SU-DHL-6 (cell line): Measurements from ENCODE around the gene ECD.
A peak's percentile ranks its signal among the peaks of the same experiment; 100 is the strongest.

Experiments
- H2AFZ ChIP-seq: fragments of 200-600 bp; sonication (generic); 2 replicates; pipeline ENCODE4 v1.6.1; 2014; ENCODE audit warnings: low read depth, mild to moderate bottlenecking, moderate library complexity, mixed read lengths, antibody characterized with exemption, low read length; ENCODE audit not compliant: severe bottlenecking
- H3F3A ChIP-seq: fragments of 200-600 bp; shearing (Covaris generic); 2 replicates; pipeline ENCODE4 v1.6.0; 2016; ENCODE audit warnings: antibody characterized with exemption, mild to moderate bottlenecking; ENCODE audit not compliant: insufficient read depth
- H3K27ac ChIP-seq: fragments of 200-600 bp; sonication (generic); 2 replicates; pipeline ENCODE4 v1.5.1; 2016; ENCODE audit warnings: low read depth, mild to moderate bottlenecking, low read length, moderate library complexity, mixed read lengths
- H3K27me3 ChIP-seq: fragments of 200-600 bp; sonication (generic), shearing (Covaris generic); 2 replicates; pipeline ENCODE4 v1.6.0; 2014; ENCODE audit warnings: mild to moderate bottlenecking, low read length
- H3K36me3 ChIP-seq: fragments of 200-600 bp; sonication (generic); 2 replicates; pipeline ENCODE4 v1.6.1; 2014; ENCODE audit warnings: mild to moderate bottlenecking, low read length, mixed read lengths
- H3K4me2 ChIP-seq: fragments of 300-600, 200-600 bp; shearing (Covaris generic), sonication (generic); 2 replicates; pipeline ENCODE4 v1.6.0; 2014; ENCODE audit warnings: low read length, low read depth, mild to moderate bottlenecking; ENCODE audit not compliant: poor library complexity, severe bottlenecking
- H3K4me3 ChIP-seq: fragments of 200-600 bp; sonication (generic); 2 replicates; pipeline ENCODE4 v1.5.1; 2014; ENCODE audit warnings: antibody characterized with exemption, low read length, mild to moderate bottlenecking, mixed read lengths; ENCODE audit not compliant: insufficient read depth, poor library complexity, severe bottlenecking
- H3K79me2 ChIP-seq: fragments of 200-600 bp; sonication (generic); 2 replicates; pipeline ENCODE4 v1.6.1; 2014; ENCODE audit warnings: mild to moderate bottlenecking, low read length, moderate library complexity; ENCODE audit not compliant: insufficient read depth
- H3K9ac ChIP-seq: fragments of 200-600 bp; sonication (generic); 2 replicates; pipeline ENCODE4 v1.7.0; 2014; ENCODE audit warnings: mild to moderate bottlenecking, low read length
- H3K9me2 ChIP-seq: fragments of 200-600 bp; sonication (generic); replicated peaks from 2 replicates; pipeline ENCODE4 v1.6.1; 2014; ENCODE audit warnings: low read length; ENCODE audit not compliant: insufficient read depth
- H3K9me3 ChIP-seq: fragments of 200-600 bp; sonication (generic); 2 replicates; pipeline ENCODE4 v1.6.1; 2014; ENCODE audit warnings: low read length, mixed read lengths; ENCODE audit not compliant: insufficient read depth
- H4K20me1 ChIP-seq: fragments of 200-600 bp; sonication (generic); 2 replicates; pipeline ENCODE4 v1.6.1; 2014; ENCODE audit warnings: low read depth, mild to moderate bottlenecking, antibody characterized with exemption, low read length, moderate library complexity, mixed read lengths
- CTCF ChIP-seq: fragments of 200-600 bp; sonication (generic); IDR thresholded peaks from one replicate; pipeline ENCODE4 v1.5.1; 2017; ENCODE audit warnings: antibody characterized with exemption, mild to moderate bottlenecking, low read length, moderate library complexity; ENCODE audit not compliant: insufficient read depth, poor library complexity, severe bottlenecking
- EZH2phosphoT487 ChIP-seq: fragments of 200-600 bp; sonication (generic), shearing (Covaris generic); conservative IDR thresholded peaks from 2 replicates; pipeline ENCODE4 v1.6.1; 2018; ENCODE audit warnings: mild to moderate bottlenecking, antibody characterized with exemption, low read length, moderate library complexity, mixed read lengths

ECD gene

GRCh38 chr10:73096449-73097304 lies 71.1 kb downstream of the ECD start, which contains the start of gene P4HA1:
P4HA1 (minus strand) TSS chr10:73096866; CDS start chr10:73074883, 21,983 bp downstream.
- TF ChIP-seq CTCF (peak; percentile 34), EZH2phosphoT487 (no peak)

GRCh38 chr10:73096041-73096448 lies 71.8 kb downstream of the ECD start:
- Histone ChIP-seq H3K4me3 (peak overlapping the region; percentile 64), H3K27ac (peak overlapping the region; percentile 74), H3K4me2 (peak overlapping the region; percentile 97), H3K9ac (peak overlapping the region; percentile 88), H2AFZ (peak overlapping the region; percentile 93), H3K79me2 (peaks cover 51% of the 10 kb centered on the region), H4K20me1 (peaks cover 11% of the 10 kb centered on the region; the same call in 1 of the 2 replicates), H3F3A (peaks cover 19% of the 10 kb centered on the region), H3K36me3 (0 out of 2 replicates have a peak, but pooled peaks cover 3% of the 10 kb centered on the region), H3K27me3 (no peaks in the 10 kb centered on the region), H3K9me2 (no peaks in the 10 kb centered on the region), H3K9me3 (no peaks in the 10 kb centered on the region)
- TF ChIP-seq EZH2phosphoT487 = no peak
- no peak for TF ChIP-seq CTCF

More at GRCh38 chr10:73096449-73097304, 71.1 kb downstream of the ECD start, which contains the start of gene P4HA1:
- Histone ChIP-seq H3K9me3 (no peaks in the 10 kb centered on the region), H4K20me1 (peaks cover 11% of the 10 kb centered on the region; the same call in 1 of the 2 replicates), H2AFZ (peak within 1 kb of the TSS; percentile 93), H3F3A (peaks cover 15% of the 10 kb centered on the region), H3K27ac (peak within 1 kb of the TSS; percentile 74), H3K36me3 (0 out of 2 replicates have a peak, but pooled peaks cover 3% of the 10 kb centered on the region), H3K9me2 (no peaks in the 10 kb centered on the region), H3K4me3 (peak within 1 kb of the TSS; percentile 64), H3K9ac (peak within 1 kb of the TSS; percentile 88), H3K79me2 (peaks cover 45% of the 10 kb centered on the region), H3K4me2 (peak within 1 kb of the TSS; percentile 97), H3K27me3 (no peaks in the 10 kb centered on the region)

- Histone ChIP-seq H3K27me3 (no peaks in the 10 kb centered on the region), H3K36me3 (0 out of 2 replicates have a peak, but pooled peaks cover 3% of the 10 kb centered on the region), H3K4me2 (peak overlapping the region; percentile 97), H3K79me2 (peaks cover 55% of the 10 kb centered on the region), H3K4me3 (peak overlapping the region; percentile 64), H3F3A (peaks cover 19% of the 10 kb centered on the region), H3K9me3 (no peaks in the 10 kb centered on the region), H2AFZ (peak overlapping the region; percentile 93), H3K27ac (peak overlapping the region; percentile 74), H4K20me1 (peaks cover 11% of the 10 kb centered on the region; the same call in 1 of the 2 replicates), H3K9me2 (no peaks in the 10 kb centered on the region), H3K9ac (peak overlapping the region; percentile 88)
- TF ChIP-seq CTCF (no peak), EZH2phosphoT487 (no peak)
Measured at GRCh38 chr10:73095481-73096021, 72.3 kb downstream of the ECD start.
